Measurements from ENCODE around the gene UBE2QL1. TPM values are rescaled to one million over a fixed set of nuclear protein-coding genes. Genes with fewer than 3 reads are reported as not detected.
A peak's percentile ranks its signal among the peaks of the same experiment; 100 is the strongest.

Gene UBE2QL1
- polyA plus RNA-seq, 1 of the 3 experiments (the other 2 are of a cell fraction), result 0.28 TPM

DNA sequence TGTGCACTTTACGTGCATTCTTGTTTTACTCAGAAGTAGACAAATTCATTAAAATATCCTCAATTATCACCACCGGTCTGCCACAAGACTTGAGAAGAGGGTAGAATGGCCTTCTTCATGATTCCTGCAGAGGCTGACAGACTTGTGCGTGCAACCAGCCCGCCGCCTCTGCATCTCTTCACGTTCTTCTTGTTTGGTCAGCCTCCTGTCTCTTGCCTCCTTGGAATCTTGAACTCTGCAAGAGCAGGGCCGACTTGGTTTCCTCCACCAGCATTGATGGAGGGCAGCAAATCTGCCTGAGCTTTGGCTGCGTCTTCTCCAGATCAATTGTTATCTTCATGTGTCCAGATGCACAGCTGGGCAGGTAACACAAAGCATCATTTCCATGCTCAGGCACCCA, 20.2 kb downstream of the UBE2QL1 start:
- TF ChIP-seq ELF1 (IDR thresholded peaks at IDR 0.05), result no peak
- no peak overlapping the region for H3K9ac ChIP-seq
- no peak overlapping the region for H2AFZ ChIP-seq (ENCODE audit: low read depth)
- H3F3A ChIP-seq (replicated peaks; ENCODE audit: insufficient read depth), result no peaks in the 10 kb centered on the region
- no peaks in the 10 kb centered on the region for H3K27me3 ChIP-seq (ENCODE audit: insufficient read depth)
- DNase-seq, result no peak
- peaks cover 0 to 50% of the 10 kb centered on the region in 2 experiments; a peak in 2 of 4 replicates for H3K4me1 ChIP-seq (ENCODE audit: control insufficient read depth in 1 of 2, insufficient read depth in 2 of 2, low read depth in 1 of 2, low read length in 1 of 2)
- H3K27ac ChIP-seq (ENCODE audit: low read depth in 2 of 2, low read length in 1 of 2), result peak overlapping the region in 1 of 2 experiments; percentile 39; a peak in 2 of 4 replicates
- 74% methylated on average over 8 of the region's 8 CpGs for WGBS (ENCODE audit: low lambda C conversion rate)
- H3K4me3 ChIP-seq (ENCODE audit: low read depth in 2 of 2, low read length in 1 of 2), result no peak overlapping the region
- no peaks in the 10 kb centered on the region for H3K79me2 ChIP-seq (ENCODE audit: insufficient read depth)
- H3K9me2 ChIP-seq, result no peaks in the 10 kb centered on the region
- H4K20me1 ChIP-seq (ENCODE audit: insufficient read depth), result no peaks in the 10 kb centered on the region
- ChIA-PET POLR2A (interaction anchor here (0.6 kb wide), 2 partner anchors 19 to 99 kb away, joined by 3 read pairs; no protein-coding TSS in a partner anchor), CTCF (interaction anchor here (1.2 kb wide), 1 partner anchor 11 kb away, joined by 4 read pairs; no protein-coding TSS in a partner anchor)
- H3K9me3 ChIP-seq, result no peaks in the 10 kb centered on the region
- peaks cover 0 to 5% of the 10 kb centered on the region in 2 experiments for H3K36me3 ChIP-seq (replicated peaks in 1 of 2; ENCODE audit: control insufficient read depth in 1 of 2, insufficient read depth in 2 of 2, low read length in 1 of 2)
- no peak overlapping the region for H3K4me2 ChIP-seq

DNA sequence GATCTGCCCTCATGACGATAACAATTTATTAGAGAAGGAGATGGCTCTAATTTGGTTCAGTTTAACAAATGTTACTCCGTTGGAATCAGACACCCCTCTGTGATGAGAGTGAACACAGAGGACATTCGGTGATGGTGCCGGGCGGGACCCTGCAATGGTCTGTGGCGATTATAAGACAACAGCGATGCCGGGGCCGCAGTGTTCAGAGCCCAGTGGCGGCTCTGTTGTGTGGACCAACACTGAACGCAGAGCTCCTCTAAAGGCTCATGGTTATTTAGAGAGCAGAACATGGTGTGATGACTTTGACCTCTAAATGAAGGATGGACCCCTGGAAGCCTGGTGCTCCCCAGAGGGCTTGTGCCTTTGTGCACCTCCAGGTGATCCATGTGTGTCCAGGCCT, 21.2 kb downstream of the UBE2QL1 start:
- ChIA-PET POLR2A (no interaction called here), CTCF (no interaction called here)
- Histone ChIP-seq H3K4me3 (ENCODE audit: low read depth in 2 of 2, low read length in 1 of 2) (no peak overlapping the region), H3K9ac (no peak overlapping the region), H3K4me2 (no peak overlapping the region), H3K36me3 (replicated peaks in 1 of 2; ENCODE audit: control insufficient read depth in 1 of 2, insufficient read depth in 2 of 2, low read length in 1 of 2) (peaks cover 0 to 5% of the 10 kb centered on the region in 2 experiments), H2AFZ (ENCODE audit: low read depth) (no peak overlapping the region), H3K9me3 (no peaks in the 10 kb centered on the region), H4K20me1 (ENCODE audit: insufficient read depth) (no peaks in the 10 kb centered on the region), H3K79me2 (ENCODE audit: insufficient read depth) (no peaks in the 10 kb centered on the region), H3F3A (replicated peaks; ENCODE audit: insufficient read depth) (no peaks in the 10 kb centered on the region), H3K9me2 (no peaks in the 10 kb centered on the region), H3K27ac (ENCODE audit: low read depth in 2 of 2, low read length in 1 of 2) (no peak overlapping the region; a peak in 1 of 4 replicates), H3K4me1 (ENCODE audit: control insufficient read depth in 1 of 2, insufficient read depth in 2 of 2, low read depth in 1 of 2, low read length in 1 of 2) (peaks cover 0 to 56% of the 10 kb centered on the region in 2 experiments; a peak in 2 of 4 replicates), H3K27me3 (ENCODE audit: insufficient read depth) (no peaks in the 10 kb centered on the region)
- WGBS (ENCODE audit: low lambda C conversion rate), result 59% methylated on average over 11 of the region's 11 CpGs
- DNase-seq, result no peak
- TF ChIP-seq RCOR1 (IDR thresholded peaks at IDR 0.05; ENCODE audit: low read length), result no peak
- TF ChIP-seq CHD2 (IDR thresholded peaks at IDR 0.05; ENCODE audit: low read length, partially characterized antibody), result no peak
- no peak for TF ChIP-seq RXRA (IDR thresholded peaks at IDR 0.05; ENCODE audit: borderline replicate concordance, low read depth)
- TF ChIP-seq NFIC (IDR thresholded peaks at IDR 0.05; ENCODE audit: borderline replicate concordance), result no peak
- TF ChIP-seq MXI1 (IDR thresholded peaks at IDR 0.05; ENCODE audit: low read depth, low read length), result no peak
- TF ChIP-seq, protein P1, sequence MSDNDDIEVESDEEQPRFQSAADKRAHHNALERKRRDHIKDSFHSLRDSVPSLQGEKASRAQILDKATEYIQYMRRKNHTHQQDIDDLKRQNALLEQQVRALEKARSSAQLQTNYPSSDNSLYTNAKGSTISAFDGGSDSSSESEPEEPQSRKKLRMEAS (IDR thresholded peaks at IDR 0.05; ENCODE audit: low read depth), result no peak
- no peak for TF ChIP-seq SMC3 (IDR thresholded peaks at IDR 0.05; ENCODE audit: low read depth, low read length)
- no peak for TF ChIP-seq FOXM1 (IDR thresholded peaks at IDR 0.05; ENCODE audit: low read depth)
- no peak for TF ChIP-seq FOSL2 (IDR thresholded peaks at IDR 0.05; ENCODE audit: borderline replicate concordance, low read depth)
- TF ChIP-seq GABPA (IDR thresholded peaks at IDR 0.05; ENCODE audit: low read depth), result no peak
- TF ChIP-seq YY1 (IDR thresholded peaks at IDR 0.05; ENCODE audit: low read depth), result no peak
- TF ChIP-seq, protein P2, sequence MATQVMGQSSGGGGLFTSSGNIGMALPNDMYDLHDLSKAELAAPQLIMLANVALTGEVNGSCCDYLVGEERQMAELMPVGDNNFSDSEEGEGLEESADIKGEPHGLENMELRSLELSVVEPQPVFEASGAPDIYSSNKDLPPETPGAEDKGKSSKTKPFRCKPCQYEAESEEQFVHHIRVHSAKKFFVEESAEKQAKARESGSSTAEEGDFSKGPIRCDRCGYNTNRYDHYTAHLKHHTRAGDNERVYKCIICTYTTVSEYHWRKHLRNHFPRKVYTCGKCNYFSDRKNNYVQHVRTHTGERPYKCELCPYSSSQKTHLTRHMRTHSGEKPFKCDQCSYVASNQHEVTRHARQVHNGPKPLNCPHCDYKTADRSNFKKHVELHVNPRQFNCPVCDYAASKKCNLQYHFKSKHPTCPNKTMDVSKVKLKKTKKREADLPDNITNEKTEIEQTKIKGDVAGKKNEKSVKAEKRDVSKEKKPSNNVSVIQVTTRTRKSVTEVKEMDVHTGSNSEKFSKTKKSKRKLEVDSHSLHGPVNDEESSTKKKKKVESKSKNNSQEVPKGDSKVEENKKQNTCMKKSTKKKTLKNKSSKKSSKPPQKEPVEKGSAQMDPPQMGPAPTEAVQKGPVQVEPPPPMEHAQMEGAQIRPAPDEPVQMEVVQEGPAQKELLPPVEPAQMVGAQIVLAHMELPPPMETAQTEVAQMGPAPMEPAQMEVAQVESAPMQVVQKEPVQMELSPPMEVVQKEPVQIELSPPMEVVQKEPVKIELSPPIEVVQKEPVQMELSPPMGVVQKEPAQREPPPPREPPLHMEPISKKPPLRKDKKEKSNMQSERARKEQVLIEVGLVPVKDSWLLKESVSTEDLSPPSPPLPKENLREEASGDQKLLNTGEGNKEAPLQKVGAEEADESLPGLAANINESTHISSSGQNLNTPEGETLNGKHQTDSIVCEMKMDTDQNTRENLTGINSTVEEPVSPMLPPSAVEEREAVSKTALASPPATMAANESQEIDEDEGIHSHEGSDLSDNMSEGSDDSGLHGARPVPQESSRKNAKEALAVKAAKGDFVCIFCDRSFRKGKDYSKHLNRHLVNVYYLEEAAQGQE (IDR thresholded peaks at IDR 0.05; ENCODE audit: low read depth, low read length), result no peak
- no peak for TF ChIP-seq NRF1 (IDR thresholded peaks at IDR 0.05; ENCODE audit: low read depth, low read length)
- TF ChIP-seq, protein P3, sequence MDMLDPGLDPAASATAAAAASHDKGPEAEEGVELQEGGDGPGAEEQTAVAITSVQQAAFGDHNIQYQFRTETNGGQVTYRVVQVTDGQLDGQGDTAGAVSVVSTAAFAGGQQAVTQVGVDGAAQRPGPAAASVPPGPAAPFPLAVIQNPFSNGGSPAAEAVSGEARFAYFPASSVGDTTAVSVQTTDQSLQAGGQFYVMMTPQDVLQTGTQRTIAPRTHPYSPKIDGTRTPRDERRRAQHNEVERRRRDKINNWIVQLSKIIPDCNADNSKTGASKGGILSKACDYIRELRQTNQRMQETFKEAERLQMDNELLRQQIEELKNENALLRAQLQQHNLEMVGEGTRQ (IDR thresholded peaks at IDR 0.05; ENCODE audit: borderline replicate concordance, low read depth, low read length), result no peak
- TF ChIP-seq RAD21 (IDR thresholded peaks at IDR 0.05; ENCODE audit: low read length), result no peak
- TF ChIP-seq, protein P4, sequence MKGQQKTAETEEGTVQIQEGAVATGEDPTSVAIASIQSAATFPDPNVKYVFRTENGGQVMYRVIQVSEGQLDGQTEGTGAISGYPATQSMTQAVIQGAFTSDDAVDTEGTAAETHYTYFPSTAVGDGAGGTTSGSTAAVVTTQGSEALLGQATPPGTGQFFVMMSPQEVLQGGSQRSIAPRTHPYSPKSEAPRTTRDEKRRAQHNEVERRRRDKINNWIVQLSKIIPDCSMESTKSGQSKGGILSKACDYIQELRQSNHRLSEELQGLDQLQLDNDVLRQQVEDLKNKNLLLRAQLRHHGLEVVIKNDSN (IDR thresholded peaks at IDR 0.05; ENCODE audit: borderline replicate concordance, low read depth), result no peak
- TF ChIP-seq EP300 (IDR thresholded peaks at IDR 0.05; ENCODE audit: borderline replicate concordance in 1 of 2, low read depth in 1 of 2, low read length in 1 of 2), result no peak
- no peak for TF ChIP-seq RFX5 (IDR thresholded peaks at IDR 0.05; ENCODE audit: low read length)

Data from SK-N-SH (cell line).